HEK293T (cell line): ENCODE results near the gene VPS18.

Experiments used
- BHLHE40 ChIP-seq: fragments of 450-650 bp; IDR thresholded peaks from 2 replicates; pipeline ENCODE4 v1.6.1; 2016; ENCODE audit warnings: mild to moderate bottlenecking, moderate library complexity, borderline replicate concordance
- CTBP1 ChIP-seq: fragments of 450-650 bp; IDR thresholded peaks from 2 replicates; pipeline ENCODE4 v1.6.1; 2016; ENCODE audit warnings: borderline replicate concordance
- LEF1 ChIP-seq: fragments of 450-650 bp; IDR thresholded peaks from 2 replicates; pipeline ENCODE4 v1.6.1; 2017; ENCODE audit warnings: mild to moderate bottlenecking, borderline replicate concordance

GRCh38 chr15:40921949-40922607 is 27.8 kb downstream of the VPS18 start:
- TF ChIP-seq BHLHE40 (no peak), LEF1 (no peak), CTBP1 (no peak)
